Measurements from ENCODE around the gene TOM1L2.

DNA sequence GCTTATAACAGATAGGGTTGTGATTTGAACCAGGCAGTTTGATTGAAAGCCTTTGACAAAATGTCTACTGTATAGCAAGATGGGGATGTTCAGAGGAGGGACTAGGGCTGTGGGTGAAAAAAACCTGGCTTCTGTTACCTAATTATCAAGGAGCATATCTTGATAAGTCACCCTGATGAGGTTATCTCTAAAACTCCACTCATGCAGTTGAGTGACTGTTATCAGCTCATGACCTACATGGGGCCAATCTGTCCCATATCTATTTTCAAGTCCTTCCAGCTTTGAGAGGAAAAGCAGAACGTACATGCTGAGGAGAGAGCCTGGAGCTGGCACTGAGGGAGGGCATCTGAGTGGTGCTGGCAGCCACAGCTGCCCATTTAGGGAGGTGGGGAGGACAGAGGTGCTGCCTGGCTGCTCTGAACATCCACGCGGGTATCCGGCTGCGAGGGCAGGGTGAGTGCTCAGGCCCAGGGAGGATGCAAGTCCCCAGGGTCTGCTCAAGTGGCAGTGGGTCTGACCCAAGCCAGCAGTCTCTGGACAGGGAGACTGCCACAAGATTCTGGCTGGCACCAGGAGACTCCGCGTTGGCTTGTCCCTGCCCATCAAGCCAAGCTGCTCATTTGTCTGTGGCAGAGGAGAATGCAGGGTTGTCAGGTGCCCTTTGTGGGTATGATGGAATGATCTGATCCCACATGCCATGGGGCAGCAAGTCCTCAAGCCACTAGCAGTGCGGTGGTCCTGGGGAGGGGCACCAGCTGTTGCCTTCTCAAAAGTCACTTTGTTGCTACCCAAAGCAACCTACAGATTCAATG, 37.6 kb upstream of the TOM1L2 start:
- TF ChIP-seq POLR2A (IDR thresholded peaks at IDR 0.05) (no peak), CTCF (IDR thresholded peaks at IDR 0.05) (no peak)

Measured in lower leg skin (tissue), 3 donors.